CD4-positive, alpha-beta T cell treated with Interleukin-6 at 100 ng/mL for 8 hours (primary cell): ENCODE measurements around the gene MRPS2.

Experiments
- DNase-seq: peaks from one replicate; pipeline ENCODE4 v3.0.0-alpha.2; 2020; ENCODE audit warnings: mixed read lengths, low spot score

Gene MRPS2

GRCh38 chr9:135480071-135480939 lies 20.2 kb upstream of the MRPS2 start:
- no peak for DNase-seq

DNA sequence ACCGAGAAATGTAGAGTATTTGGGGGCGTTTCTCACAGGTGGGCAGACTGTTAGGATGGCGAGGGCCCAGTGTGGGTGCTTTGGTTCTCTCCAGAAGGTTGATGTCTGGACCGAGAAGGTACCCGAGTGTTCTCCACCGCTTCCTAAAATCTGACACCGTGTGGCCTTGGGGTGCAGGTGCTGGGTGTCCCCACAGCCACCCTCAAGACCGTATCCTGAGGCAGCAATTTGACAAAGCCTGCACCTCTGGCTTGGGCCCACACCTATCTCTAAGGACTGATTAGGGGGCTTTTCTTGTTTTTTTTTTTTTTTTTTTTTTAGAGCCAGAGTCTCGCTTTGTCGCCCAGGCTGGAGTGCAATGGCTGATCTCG lies 19.6 kb upstream of the MRPS2 start:
- DNase-seq = no peak

- no peak for DNase-seq
Observed at GRCh38 chr9:135482015-135482754, 18.3 kb upstream of the MRPS2 start.

- DNase-seq = no peak
Observed at GRCh38 chr9:135484460-135485277, 15.8 kb upstream of the MRPS2 start.

DNA sequence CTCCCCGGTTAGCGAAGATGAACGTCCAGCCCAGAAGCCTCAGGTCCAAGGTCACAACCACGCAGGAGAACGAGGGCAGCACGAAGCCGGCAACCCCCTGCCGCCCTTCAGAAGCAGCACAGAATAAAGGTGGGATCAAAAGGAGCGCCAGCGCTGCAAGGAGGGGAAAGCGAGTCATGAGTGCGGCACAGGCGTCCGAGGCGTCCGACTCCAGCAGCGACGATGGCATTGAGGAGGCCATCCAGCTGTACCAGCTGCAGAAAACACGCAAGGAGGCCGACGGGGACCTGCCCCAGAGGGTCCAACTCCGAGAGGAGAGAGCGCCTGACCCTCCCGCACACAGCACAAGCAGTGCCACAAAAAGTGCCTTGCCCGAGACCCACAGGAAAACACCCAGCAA lies 15.1 kb upstream of the MRPS2 start:
- DNase-seq = no peak

DNA sequence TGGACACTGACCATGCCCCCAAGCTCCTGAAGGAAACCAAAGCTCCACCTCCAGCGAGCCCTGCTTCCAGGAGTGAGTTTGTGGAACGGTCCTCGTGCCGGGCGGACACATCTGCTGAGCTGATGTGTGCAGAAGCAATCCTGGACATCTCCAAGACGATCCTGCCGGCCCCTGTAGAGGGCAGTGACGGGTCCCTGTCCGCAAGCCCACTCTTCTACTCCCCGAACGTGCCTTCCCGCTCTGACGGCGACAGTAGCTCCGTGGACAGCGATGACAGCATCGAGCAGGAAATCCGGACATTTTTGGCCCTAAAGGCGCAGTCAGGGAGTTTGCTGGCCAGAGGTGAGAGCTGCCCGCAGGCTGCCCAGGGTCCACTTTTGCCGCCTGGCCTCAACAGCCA lies 14.7 kb upstream of the MRPS2 start:
- no peak for DNase-seq

GRCh38 chr9:135486267-135487065 lies 14.0 kb upstream of the MRPS2 start:
- no peak for DNase-seq

DNA sequence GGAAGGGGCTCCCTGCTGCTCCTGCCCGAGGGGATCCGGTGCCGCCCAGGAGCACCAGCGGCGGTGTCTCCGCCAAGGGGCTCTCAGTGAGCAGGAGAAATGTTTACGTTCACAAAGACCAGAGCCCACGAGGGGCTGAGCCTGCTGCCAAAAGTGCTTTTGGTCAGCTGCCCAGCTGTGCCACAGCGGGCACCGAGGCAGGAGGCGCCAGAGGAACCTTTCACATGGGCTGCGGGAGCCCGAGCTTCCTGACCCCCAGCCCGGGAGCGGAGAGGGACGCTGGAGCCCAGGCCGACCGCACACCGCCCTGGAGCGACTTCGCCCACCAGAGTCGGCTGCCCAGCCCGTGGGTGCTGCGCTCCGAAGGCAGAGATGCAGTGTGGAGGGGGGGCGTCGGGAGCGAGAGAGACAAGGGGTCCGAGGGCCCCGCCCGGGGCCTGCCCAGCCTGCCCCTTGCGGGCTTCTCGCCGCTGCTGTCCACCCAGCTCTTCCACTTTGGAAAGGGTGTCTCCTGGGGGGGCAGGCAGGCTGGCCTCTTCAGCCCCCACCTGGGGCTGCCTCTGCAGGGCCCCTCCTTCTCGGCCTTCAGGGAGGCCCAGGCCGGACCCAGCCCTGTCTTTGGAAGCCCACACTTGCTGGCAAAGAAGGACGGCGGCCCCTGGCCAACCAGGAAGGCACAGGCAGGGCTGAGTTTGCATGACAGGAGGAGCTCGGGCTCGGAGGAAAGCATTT lies 13.0 kb upstream of the MRPS2 start:
- DNase-seq = no peak

DNA sequence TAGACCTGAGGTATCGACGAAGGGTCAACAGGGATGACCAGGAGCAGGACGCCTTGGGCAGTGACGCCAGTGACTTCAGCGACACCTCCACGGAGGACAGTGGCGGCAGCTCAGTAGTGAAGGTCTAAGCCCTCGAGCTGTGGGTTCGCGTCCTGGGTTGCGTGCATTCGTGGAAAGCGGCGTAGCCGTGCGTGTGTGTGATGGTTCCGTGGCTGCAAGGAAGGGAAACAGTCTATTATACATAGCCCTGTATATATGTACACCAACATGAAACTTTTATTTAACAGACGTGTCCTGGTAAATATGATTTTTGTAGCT lies 12.5 kb upstream of the MRPS2 start:
- DNase-seq = no peak

- DNase-seq = no peak
Observed at GRCh38 chr9:135488527-135488926, 12.0 kb upstream of the MRPS2 start.

- no peak for DNase-seq
Observed at GRCh38 chr9:135489188-135489906, 11.1 kb upstream of the MRPS2 start.

GRCh38 chr9:135490166-135490870 lies 10.2 kb upstream of the MRPS2 start:
- no peak for DNase-seq

GRCh38 chr9:135490980-135491464 lies 9.5 kb upstream of the MRPS2 start:
- DNase-seq = no peak

- DNase-seq = no peak
Observed at GRCh38 chr9:135491764-135492163, 8.7 kb upstream of the MRPS2 start.

DNA sequence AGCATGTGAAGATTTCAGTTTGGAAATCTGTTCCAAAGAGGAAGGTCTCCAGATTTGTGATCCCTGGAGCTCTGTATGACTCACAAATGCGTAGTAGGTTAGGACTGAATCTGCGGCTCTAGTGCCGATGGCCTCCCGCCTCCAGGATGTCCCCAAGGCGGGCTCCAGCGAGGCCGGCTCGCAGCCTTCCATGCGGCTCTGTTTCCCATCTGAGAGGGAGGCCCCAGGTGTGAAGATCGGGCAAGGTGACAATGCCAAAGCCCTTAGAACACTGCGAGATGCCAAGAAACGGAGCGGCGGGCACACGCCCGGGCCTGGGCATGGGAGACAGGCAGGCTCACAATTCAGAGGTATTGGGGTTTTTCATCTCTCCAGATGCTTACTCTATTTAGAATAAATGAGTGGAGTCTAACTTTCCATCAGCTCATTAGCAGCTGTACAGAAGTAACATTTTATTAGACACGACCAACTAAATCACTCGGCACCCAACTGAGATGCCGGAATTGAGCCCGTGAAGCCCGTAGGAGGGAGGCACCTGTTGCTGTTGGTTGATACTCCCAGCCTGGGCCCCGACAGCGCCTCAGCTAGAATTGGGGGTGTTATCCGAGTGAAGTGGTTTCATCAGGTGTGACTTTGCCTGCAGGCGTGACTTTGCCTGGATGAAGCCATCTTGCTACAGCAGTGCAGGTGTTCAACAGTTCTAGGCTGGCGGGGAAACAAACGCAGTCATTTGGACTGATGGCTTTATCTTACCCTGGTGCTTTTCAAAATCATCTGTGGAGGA lies 7.4 kb upstream of the MRPS2 start:
- no peak for DNase-seq

DNA sequence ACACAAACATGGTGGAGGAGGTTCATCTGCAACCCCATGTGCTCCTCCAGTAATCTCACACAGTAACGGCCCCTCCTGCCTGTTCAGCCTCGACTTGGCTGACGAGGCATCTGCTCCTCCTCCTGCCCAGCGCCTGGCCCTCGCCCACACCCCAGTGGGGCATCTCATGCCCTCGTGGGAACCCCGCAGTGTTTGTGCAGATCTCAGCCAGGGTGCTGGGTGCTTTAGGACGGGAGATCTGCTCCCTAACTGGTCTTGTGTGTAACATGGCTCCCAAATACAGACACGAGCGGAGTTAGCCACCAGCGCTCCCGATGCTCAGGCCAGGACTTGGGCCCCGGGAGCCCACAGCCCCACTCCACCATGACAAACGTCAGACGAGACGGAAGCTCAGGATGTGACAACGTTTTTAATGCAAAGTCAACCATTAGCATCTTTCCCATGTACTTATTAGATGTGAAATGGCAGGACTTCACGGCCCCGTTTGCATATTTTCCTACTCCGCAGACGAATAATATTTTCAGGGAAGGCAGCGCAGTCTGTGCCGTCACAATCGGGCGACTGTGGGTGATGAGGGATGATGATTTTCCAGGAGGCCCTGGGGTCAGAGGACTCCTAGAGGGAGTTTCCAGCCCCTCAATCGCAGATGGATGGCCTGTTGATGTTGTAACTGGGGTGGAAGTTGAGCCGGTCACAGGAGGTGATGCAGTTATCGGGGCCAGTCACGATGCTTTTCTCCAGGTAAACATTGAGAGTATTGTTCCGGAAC lies 5.5 kb upstream of the MRPS2 start:
- no peak for DNase-seq

GRCh38 chr9:135498381-135499126 lies 1.9 kb upstream of the MRPS2 start:
- DNase-seq = no peak
